NCI-H2029 treated with DMSO at 0.1 percent for 48 hours (cell line): ENCODE measurements around the gene GNB2.
"Not testable (repeated sequence)": the region's sequence is repeated elsewhere in the genome, so short reads cannot be mapped to it uniquely, and the experiment has no call there.

Experiments
- DNase-seq: peaks from one replicate; lab custom pipeline; 2025; lab: John Stamatoyannopoulos, UW

The GNB2 gene

GRCh38 chr7:100696123-100696521 lies 22.6 kb downstream of the GNB2 start:
- DNase-seq: no peak

- no peak for DNase-seq
These were observed 25.5 kb downstream of the GNB2 start for GRCh38 chr7:100699018-100699417.

- DNase-seq: not testable (repeated sequence)
These were observed 27.5 kb downstream of the GNB2 start for GRCh38 chr7:100701089-100701488.

GRCh38 chr7:100705320-100705752 lies 31.8 kb downstream of the GNB2 start:
- peak; percentile 24 for DNase-seq

- peak; percentile 81 for DNase-seq
These were observed 32.5 kb downstream of the GNB2 start, which contains the start of gene POP7 for GRCh38 chr7:100705753-100706671. POP7 (plus strand) TSS chr7:100706121; CDS start chr7:100706831, 710 bp downstream.

GRCh38 chr7:100706672-100707311 lies 33.3 kb downstream of the GNB2 start:
- DNase-seq: no peak

- DNase-seq: no peak
These were observed 34.9 kb downstream of the GNB2 start for GRCh38 chr7:100708395-100708794.

- no peak for DNase-seq
These were observed 36.9 kb downstream of the GNB2 start for GRCh38 chr7:100710452-100710851.

GRCh38 chr7:100711369-100711768 lies 37.8 kb downstream of the GNB2 start:
- DNase-seq: no peak

- DNase-seq: no peak
These were observed 41.2 kb downstream of the GNB2 start for GRCh38 chr7:100714725-100715124.

- not testable (repeated sequence) for DNase-seq
These were observed 43.5 kb downstream of the GNB2 start for GRCh38 chr7:100717073-100717472.

GRCh38 chr7:100719523-100720278 lies 46.2 kb downstream of the GNB2 start:
- DNase-seq: no peak

GRCh38 chr7:100720279-100720670 lies 46.7 kb downstream of the GNB2 start, which contains the start of gene EPO:
EPO (plus strand) TSS chr7:100720468; CDS start chr7:100720981, 513 bp downstream.
- no peak for DNase-seq

- DNase-seq: no peak
These were observed 47.3 kb downstream of the GNB2 start for GRCh38 chr7:100720671-100721504.

GRCh38 chr7:100721505-100721812 lies 47.9 kb downstream of the GNB2 start:
- DNase-seq: no peak

- no peak for DNase-seq
These were observed 49.1 kb downstream of the GNB2 start for GRCh38 chr7:100722480-100723212.

- no peak for DNase-seq
These were observed 50.3 kb downstream of the GNB2 start for GRCh38 chr7:100723732-100724275.

GRCh38 chr7:100724364-100724763 lies 50.8 kb downstream of the GNB2 start:
- DNase-seq: not testable (repeated sequence)

- DNase-seq: no peak
These were observed 53.6 kb downstream of the GNB2 start for GRCh38 chr7:100726996-100727761.

- DNase-seq: no peak
These were observed 54.7 kb downstream of the GNB2 start for GRCh38 chr7:100728196-100728595.
